GM21717 (cell line): Measurements from ENCODE around the gene ERCC1.

ENCODE experiments used
- ATAC-seq: cut with Tn5 transposase; IDR thresholded peaks from one replicate; pipeline ENCODE4 v1.9.1; 2021; ENCODE audit warnings: mild to moderate bottlenecking, moderate library complexity; ENCODE audit not compliant: unreplicated experiment

The ERCC1 gene

DNA sequence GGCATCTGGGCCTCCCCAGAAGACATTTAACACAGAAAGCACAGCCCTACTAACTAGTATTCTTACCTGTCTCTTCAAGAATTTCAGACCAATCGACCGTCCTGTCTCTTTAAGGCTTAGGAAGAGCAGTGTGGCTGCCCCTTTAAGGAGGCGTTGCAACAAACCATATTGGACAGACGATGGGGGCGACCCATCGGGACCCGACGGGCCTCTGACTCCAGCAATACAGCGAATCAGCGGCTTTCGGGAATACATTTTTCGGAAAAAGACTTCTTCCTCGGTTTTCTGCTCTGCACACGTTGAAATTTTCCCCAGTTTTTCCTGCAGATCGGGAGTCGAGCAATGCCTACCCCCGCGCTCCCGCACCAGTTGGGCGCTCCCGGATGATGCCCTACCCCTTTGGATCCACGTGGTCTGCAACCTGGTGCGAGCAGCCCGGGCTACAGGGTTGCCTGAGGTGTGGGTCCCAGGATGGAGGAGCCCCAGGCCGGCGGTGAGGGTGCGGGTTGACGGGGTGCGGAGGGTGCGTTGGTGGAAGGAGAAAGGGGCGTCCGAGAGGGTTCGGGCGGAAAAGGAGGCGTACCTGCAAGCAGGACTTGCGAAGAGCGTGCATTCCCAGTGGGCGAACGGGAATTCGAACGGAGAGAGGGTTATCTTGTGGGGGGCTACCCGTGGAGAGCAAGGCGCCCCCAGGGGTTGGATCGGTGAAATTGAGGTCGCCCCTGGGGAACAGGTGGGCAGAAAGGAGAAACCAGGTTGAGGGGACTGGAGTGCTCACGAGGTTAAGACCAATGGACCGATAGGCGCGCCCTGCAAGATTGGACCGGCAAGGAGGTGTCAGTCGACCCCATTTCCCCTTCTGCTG, 17.3 kb downstream of the ERCC1 start, which contains the start of gene POLR1G:
POLR1G (plus strand) TSS at position 419 of the 865 bp plus-strand sequence; CDS start at position 472, 53 bp downstream.
- peak; percentile 56 for ATAC-seq

DNA sequence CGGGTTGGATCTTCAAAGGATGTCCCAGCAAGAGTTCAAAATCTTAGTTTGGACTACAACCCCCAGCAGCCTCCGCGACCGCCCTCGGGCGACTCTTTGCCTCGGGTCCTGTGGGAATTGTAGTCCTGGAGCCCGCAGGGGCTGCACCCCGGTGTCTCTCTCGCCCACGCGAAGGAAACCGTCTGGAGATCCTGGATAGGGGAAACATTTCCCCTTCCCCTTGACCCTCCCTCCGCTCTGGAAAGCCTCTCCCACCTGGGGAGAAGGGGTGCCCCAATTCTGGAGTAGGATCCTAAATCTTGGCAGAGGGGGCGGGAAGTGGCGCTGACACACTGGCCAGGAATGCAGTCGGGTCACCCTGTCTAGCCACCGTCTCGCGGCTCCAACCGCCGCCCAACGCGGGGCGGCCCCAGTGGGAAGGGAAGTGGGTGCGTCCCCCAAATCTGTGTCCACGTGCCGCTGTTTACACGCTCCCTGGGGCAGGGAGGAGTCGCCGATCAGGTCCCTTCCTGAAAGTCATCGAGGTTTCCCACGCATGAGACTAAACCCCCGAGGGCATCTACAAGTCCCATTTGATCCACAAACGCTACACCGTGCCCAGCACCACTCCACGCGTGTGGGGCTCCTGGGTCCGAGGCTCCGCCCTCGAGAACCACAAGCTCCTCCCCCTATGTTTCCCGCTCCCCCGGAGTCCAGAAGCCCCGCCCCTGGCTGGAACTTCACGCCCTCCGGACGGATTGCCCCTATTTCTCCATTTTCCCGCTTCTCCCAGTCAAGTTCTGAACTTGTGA, 18.1 kb downstream of the ERCC1 start:
- peak; percentile 39 for ATAC-seq

DNA sequence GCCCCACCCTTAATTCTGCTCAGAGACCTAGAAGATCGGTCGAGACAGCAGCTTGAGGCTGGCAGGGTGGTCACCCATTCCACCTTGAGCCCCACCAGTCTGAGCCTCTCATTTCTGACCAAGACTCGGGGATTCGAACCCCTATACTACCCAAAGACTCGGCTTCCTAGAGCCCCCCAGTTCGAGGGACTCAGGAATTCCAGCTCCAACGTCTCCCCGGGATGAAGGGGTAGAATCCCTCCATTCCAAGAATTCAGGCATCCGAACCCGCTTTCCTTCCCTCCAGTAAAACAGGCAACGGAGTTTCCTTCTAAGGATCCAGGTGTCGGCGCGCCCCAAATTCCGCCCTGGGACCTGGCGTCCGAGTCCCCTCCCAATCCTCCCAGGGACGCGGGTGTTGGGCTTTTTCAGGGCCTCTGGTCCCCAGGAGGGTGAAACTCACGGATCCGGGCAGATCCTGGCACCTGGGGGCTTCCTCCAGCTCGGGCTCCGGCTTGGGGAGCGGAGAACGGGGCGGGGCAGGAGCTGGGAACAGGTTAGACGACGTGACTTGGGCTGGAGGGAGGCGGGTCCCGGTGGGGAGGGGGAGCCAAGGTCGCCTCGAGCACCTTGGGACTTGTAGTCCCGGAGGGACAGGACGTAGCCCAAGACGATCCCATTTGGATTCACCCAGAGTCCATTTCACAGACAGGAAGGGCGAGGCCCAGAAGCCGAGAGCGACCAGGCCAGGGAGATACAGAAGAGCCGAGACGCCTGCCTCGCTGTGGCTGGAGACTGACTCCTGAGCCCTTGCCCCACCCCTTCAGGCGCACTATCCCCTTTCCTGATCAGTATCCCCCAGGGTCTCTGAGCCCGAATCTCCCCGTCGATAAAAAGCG, 18.9 kb downstream of the ERCC1 start, which contains the start of gene PPP1R13L:
PPP1R13L (minus strand) TSS at position 513 of the 878 bp plus-strand sequence. CDS start 6,751 bp downstream, outside the sequence.
- ATAC-seq = no peak

GRCh38 chr19:45403781-45404556, 19.7 kb downstream of the ERCC1 start:
- no peak for ATAC-seq

DNA sequence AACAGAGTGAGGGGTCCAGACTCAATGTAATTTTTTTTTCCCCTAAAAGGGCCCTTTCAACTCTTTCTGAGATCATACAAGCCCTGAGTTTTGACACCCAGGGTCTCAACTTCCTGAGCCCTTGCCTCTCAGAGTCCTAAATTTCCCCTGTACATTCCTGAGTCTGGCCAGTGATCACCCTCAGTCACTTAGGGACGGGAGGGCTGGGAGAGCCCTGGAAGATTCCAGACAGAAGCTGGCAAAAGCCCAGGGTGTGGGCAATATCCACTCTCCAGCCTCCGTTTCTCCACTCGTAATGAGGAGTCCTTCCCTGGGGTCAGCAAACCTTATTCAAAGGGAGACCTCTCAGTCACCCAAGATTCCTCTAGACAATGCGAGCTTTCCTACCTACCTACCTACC, 20.4 kb downstream of the ERCC1 start:
- no peak for ATAC-seq

DNA sequence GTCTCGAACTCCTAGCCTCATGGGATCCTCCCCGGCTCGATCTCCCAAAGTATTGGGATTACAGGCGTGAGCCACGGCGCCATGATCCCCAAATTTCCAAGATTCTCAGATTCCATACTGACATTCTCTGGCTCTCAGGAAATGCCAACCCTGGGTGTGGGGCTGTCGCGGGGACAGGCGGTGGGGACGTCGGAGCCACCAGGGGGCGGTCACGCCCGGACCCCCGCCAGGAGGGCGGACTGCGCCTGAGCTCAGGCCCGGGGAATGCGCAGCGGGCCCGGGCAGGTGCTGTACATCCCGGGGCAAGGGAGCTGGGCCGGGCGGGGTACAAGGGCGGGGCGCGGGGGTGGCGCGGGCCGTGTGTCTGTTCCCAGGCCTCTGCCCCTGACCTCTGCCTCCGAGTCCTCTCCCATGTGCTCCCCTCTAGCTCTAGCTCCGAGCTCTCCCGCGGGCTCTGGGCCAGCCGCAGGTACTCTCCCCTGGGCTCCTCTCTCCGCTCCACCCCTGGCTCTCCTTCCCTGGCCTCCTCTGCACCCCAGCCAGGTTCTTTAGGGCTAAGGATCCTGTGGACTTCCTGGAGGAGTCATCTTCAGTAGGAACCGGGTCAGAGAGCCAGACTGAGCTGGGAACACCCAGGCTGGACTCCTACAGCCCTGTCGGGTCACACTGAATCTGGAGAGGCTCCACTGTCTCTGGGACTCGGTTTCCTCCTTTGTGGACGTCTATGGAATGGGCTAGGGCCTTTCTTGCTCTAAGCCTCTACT, 21.2 kb downstream of the ERCC1 start:
- ATAC-seq = no peak

GRCh38 chr19:45401815-45402214, 21.9 kb downstream of the ERCC1 start:
- no peak for ATAC-seq

- ATAC-seq = no peak
Observed at GRCh38 chr19:45400192-45400591, 23.5 kb downstream of the ERCC1 start.

DNA sequence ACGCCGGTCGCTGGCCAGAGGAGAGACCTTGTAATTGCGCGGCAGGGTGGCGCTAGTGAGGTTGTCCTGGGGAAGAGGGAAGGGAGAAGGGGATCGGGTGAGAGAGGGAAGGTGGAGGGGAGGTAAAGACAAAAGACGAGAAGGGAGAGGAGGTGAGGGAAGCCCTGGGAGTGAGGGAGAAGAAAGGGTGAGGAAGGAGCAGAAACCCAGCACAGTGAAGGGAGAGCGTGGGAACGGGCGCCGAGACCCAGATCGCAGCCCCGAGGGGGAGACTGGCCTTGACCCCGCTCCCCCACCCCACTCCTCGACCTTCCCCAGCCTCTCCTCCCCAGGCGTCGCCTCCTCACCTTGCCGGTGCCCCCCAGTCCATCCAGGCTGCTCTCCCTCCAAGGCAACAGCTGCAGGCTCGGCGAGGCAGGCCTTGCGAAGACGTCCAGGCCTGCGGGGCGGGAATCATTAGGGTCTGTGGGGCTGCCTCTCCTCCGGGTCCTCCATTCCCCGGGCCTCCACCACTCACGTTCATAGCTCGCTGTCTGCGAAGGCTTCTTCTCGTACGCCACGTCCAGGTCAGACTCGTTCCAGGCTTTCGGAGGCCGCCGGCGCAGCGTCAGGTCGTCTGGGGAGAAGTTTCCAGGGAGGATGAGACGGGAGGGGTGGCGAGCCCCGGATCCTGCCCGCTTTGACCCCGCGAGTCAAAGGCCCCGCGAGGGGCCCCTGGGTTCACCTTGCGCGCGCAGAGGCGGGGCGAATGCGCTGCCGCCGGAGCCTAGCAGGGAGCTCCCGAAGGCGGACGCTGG, 27.7 kb downstream of the ERCC1 start:
- ATAC-seq = no peak

- no peak for ATAC-seq
Observed at GRCh38 chr19:45391871-45392665, 31.6 kb downstream of the ERCC1 start.

DNA sequence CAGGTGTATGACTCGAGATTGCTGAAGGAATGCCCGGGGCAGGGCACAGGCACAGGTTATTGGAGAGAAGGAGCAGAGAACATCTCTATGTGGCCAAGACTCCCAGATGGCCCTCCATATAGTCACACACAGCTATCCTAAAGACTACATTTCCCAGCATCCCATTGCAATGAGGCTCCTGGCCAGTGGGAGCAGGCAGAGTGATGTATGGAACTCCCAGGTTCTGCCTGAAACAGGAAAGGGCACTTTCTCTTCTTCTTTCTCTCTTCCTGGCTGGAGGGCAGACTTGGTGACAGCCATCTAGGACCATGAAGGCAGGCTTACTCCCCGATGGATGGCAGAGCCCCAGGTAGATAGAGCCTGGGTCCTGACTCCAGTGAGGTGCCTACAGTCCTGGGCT, 32.4 kb downstream of the ERCC1 start:
- no peak for ATAC-seq

DNA sequence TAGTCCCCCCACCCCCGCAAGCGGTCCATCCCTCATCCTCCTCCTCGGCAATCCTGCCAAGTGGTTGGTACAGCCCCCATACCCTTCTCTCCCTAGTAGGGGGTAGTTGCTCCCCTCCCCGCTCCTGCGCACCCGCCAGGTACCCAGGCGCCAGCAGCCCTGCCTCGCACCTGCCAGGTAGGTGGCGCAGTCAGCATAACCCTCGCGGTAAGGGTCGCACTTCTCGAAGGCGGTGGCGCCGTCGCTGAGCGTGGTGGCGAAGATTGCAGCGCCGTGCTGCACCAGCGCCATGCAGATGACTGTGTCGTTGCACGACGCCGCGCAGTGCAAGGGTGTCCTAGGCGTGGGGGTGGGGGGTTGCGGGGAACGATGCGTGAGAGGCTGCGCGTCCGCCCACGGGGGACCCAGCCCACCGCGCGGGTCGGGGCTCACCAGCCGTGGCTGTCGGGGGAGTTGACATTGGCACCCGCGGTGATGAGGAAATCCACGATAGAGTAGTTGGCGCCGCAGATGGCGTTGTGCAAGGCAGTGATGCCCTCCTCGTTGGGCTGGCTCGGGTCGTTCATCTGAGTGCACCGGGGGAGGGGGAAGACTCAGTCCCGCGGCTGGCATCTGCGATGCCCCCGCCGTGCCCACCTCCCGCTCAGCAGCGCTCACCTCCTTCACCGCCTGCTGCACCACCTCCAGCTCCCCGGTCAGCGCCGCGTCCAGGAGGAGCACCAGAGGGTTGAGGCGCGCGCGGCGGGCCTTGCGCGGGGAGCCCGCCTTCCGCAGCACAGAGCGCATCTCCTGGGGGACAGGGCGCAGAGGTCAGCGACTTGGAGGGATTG, 38.1 kb downstream of the ERCC1 start:
- ATAC-seq = no peak

GRCh38 chr19:45382426-45382825, 41.3 kb downstream of the ERCC1 start:
- no peak for ATAC-seq

DNA sequence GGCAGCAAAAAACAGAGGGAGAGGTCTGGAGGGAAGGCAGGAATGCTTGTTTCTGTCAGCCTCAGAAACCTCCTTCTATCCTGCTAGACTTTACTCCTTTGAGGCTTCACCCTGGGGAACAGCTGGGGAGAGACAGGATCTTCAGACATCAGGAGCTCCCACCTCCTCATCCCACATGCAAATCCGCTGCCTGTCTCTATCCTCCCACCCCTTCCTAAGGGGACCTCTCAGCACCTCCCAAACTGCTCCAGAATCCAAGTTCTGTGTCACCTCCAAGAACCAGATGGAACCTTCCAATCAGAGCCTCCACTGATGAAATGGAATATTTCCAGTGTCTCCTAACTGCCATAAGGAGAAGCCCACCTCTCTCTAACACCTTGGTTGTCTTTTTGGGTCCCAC, 43.6 kb downstream of the ERCC1 start:
- ATAC-seq = no peak

GRCh38 chr19:45376045-45376724, 47.5 kb downstream of the ERCC1 start:
- ATAC-seq = no peak
